Mucosa of descending colon (tissue), 3 donors: ENCODE results near the gene MAN1B1. TPM values are rescaled to one million over a fixed set of nuclear protein-coding genes. Genes with fewer than 3 reads are reported as not detected.

Experiments
- ATAC-seq: fragments of 200-7000 bp; cut with Tn5 transposase; one replicate; pipeline ENCODE4 v1.9.1; 2020; ENCODE audit warnings: mild to moderate bottlenecking, moderate library complexity
- DNase-seq, 3 donors: peaks; one replicate each; pipeline ENCODE4 v3.0.0-alpha.2; 2020
- H3K36me3 ChIP-seq: fragments of 200-600 bp; one replicate; pipeline ENCODE4 v1.8.0; 2021; ENCODE audit warnings: low read depth, mild to moderate bottlenecking
- H3K4me1 ChIP-seq: fragments of 200-600 bp; one replicate; pipeline ENCODE4 v1.8.0; 2021; ENCODE audit warnings: low read depth, mild to moderate bottlenecking
- H3K4me3 ChIP-seq: fragments of 200-600 bp; one replicate; pipeline ENCODE4 v1.8.0; 2021; ENCODE audit warnings: mild to moderate bottlenecking
- H3K9me3 ChIP-seq: fragments of 200-600 bp; one replicate; pipeline ENCODE4 v1.8.0; 2021; ENCODE audit warnings: mild to moderate bottlenecking
- CTCF ChIP-seq: fragments of 200-600 bp; IDR thresholded peaks from one replicate; pipeline ENCODE4 v1.8.0; 2022; ENCODE audit warnings: antibody characterized with exemption, mild to moderate bottlenecking
- intact Hi-C, 2 donors: fragments of 100-400 bp; cut with DNase I in 1 of 2; cut with micrococcal nuclease in 1 of 2; formaldehyde crosslinking; loops; one replicate each; pipeline versions ENCODE4 v1.11.0 to v1.11.1; 2022; cut with DNase I, micrococcal nuclease
- total RNA-seq, 3 donors: library from RNA; stranded (reverse); fragmentation: NEBNext Ultra II Directional in 2 of 3; extraction: Animal tissue kit (Norgen Biotek cat#: 25700) in 2 of 3; gene quantifications; one replicate each; pipeline versions ENCODE4 v1.2.1 to v1.2.4, GENCODE V29; 2021 to 2023
- donor health status: DM: no; HTN: no; CAD: no; lungs with moderate emphysema.
- donor health status: DM: no; HTN: no; CAD: no.
- donor health status: DM: no; HTN: yes; CAD: no.

MAN1B1 gene
- total RNA-seq, 3 donors from 2014 or later, result 36.1 to 55.4 (median 52.7) TPM

DNA sequence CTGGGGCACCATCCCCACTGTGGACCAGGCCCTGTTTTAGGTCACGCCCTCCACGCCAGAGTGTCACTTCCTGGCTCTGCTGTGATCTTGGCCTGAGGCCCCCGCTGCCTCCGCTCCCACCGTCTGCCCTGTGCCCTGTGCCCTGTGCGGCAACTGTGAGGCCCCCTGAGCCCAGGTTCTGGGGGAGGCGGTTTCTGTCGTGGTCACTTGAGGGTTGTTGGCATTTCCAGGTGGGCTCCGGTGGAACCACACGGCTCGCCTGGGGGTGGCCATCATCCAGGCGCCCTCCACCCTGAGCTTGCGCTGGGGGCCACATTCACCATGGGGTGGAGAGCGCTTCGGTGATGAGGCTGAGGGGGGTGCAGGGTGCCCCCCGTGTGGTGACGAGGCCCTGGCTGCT, 21.2 kb downstream of the MAN1B1 start:
- Histone ChIP-seq H3K9me3 (no peaks in the 10 kb centered on the region), H3K4me3 (no peak overlapping the region), H3K4me1 (no peaks in the 10 kb centered on the region), H3K36me3 (no peaks in the 10 kb centered on the region)
- TF ChIP-seq CTCF, result no peak
- intact Hi-C loops, result no loop called here
- ATAC-seq (no peak), DNase-seq (no peak)

- H3K4me3 ChIP-seq, result no peak overlapping the region
- no peaks in the 10 kb centered on the region for H3K36me3 ChIP-seq
- intact Hi-C loops, result no loop called here
- no peak for DNase-seq
- TF ChIP-seq CTCF, result no peak
- no peak for ATAC-seq
- H3K9me3 ChIP-seq, result no peaks in the 10 kb centered on the region
- H3K4me1 ChIP-seq, result no peaks in the 10 kb centered on the region
Observed at GRCh38 chr9:137108608-137109249, 21.9 kb downstream of the MAN1B1 start.

DNA sequence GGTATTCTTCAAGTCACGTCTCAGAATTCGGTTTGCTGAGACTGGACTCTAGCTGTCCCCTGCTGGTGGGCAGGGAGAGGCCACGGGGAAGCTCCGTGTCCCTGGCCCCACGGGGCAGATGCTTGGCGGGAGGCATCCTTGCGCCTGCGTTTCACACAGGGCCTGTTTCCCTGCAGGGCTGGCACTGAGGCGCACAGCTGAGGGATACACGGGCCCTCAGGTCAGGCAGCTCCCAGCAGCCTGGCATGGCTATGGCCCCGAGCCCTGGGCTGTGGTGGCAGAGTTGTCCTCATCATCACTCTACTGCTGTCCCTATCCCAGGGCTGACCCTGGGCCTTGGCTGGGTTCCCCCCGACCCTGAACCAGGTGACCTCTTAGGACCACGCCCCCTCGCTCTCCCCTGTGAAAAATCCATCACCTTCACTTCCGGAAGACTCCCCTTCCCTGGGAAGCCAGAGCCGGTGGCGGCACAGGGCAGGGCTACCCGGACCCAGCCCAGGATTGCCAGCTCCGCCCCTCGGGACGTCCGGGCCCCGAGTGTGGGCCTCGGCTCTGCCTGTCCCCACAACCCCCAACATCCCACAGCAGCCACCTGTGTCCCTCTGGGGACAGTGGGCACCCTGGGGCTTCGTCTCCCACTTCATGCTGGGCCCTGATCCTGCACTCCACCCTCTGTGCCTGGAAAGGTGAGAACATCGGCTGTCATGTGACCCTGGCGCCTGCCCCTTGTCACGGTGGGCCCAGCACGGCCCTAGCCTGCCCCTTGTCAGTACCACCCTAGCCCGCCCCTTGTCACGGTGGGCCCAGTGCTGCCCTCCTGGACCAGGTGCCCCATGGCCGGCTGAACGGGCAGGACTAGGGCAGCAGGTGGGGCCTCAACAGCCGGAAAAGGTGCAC, 22.7 kb downstream of the MAN1B1 start:
- Histone ChIP-seq H3K9me3 (no peaks in the 10 kb centered on the region), H3K4me3 (no peak overlapping the region), H3K4me1 (no peaks in the 10 kb centered on the region), H3K36me3 (no peaks in the 10 kb centered on the region)
- no peak for TF ChIP-seq CTCF
- ATAC-seq (no peak), DNase-seq (no peak)
- intact Hi-C loops, result no loop called here

DNA sequence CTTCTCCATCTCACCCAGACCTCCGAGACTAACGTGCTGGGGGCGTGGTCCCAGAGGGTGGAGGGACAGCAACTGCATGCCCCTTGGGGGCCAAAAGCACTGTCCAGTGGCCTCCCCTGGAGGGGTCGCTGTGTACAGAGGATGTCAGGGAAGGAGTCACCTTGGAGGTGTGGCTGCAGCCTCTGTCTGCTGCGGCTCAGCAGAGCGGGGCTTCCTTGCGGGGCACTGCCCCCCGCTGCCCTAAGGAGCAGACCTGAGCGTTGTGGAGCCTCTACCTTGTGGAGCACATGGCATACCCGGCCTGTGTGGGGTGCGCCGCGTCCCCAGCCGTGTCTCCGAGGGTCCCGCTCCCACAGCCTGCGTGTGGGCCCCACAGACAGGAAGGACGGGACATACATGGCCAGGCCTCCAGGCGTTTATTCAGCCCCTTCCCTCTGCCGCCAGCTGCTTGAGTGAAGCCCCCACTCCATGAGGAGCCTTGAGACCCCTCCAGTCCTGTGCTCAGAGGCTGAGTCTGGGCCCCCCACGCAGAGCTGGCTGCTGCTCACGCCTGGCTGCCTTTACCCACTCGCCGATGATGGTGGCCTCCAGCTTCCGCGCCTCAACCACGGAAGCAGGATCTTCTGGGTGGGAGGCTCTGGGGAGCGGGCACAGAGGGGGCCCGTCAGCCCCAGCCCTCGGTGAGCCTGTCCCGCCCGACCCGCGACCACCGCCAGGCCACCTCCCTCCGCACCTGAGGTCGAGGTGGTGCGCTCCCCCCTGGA, 23.5 kb downstream of the MAN1B1 start:
- no peak overlapping the region for H3K4me3 ChIP-seq
- H3K9me3 ChIP-seq, result no peaks in the 10 kb centered on the region
- H3K36me3 ChIP-seq, result no peaks in the 10 kb centered on the region
- no peak for ATAC-seq
- DNase-seq, result no peak
- intact Hi-C loops, result no loop called here
- TF ChIP-seq CTCF, result no peak
- peaks cover 5% of the 10 kb centered on the region for H3K4me1 ChIP-seq

- no peaks in the 10 kb centered on the region for H3K9me3 ChIP-seq
- no peak overlapping the region for H3K4me3 ChIP-seq
- ATAC-seq (no peak), DNase-seq (no peak)
- intact Hi-C loops, result no loop called here
- TF ChIP-seq CTCF, result no peak
- peaks cover 6% of the 10 kb centered on the region for H3K4me1 ChIP-seq
- no peaks in the 10 kb centered on the region for H3K36me3 ChIP-seq
Observed at GRCh38 chr9:137110911-137111787, 24.4 kb downstream of the MAN1B1 start.
